PC-3 (cell line): ENCODE measurements around the gene MAGI1. TPM values are rescaled to one million over a fixed set of nuclear protein-coding genes. Genes with fewer than 3 reads are reported as not detected.

Experiments used
- ATAC-seq: fragments of 200-7000 bp; cut with Tn5 transposase; 2 replicates; pipeline ENCODE4 v1.9.1; 2020; ENCODE audit warnings: mild to moderate bottlenecking, moderate library complexity
- BruUV-seq: library from RNA; stranded (reverse); fragments of 400-500 nt; replicated peaks from 2 replicates; lab custom pipeline; 2021; lab: Mats Ljungman, UMichigan
- CTCF ChIA-PET: fragments of 300-600 bp; sonication (Branson Sonifier 250); formaldehyde crosslinking; loops from one replicate; lab custom pipeline; 2022; ENCODE audit warnings: antibody characterized with exemption; lab: Charles Lee
- POLR2A ChIA-PET: fragments of 300-600 bp; sonication (Branson Sonifier 250); formaldehyde crosslinking; loops from one replicate; lab custom pipeline; 2022; ENCODE audit warnings: antibody characterized with exemption; ENCODE audit not compliant: unreplicated experiment; lab: Charles Lee
- DNase-seq: peaks from one replicate; pipeline ENCODE4 v3.0.0-alpha.2; 2015
- H2AFZ ChIP-seq: fragments of 300-600 bp; sonication (generic); 2 replicates; pipeline ENCODE4 v1.6.0; 2016; ENCODE audit warnings: antibody characterized with exemption, low read length
- H3F3A ChIP-seq: fragments of 300-600 bp; sonication (generic); one replicate; pipeline ENCODE4 v1.6.0; 2017; ENCODE audit warnings: antibody characterized with exemption, low read length, control low read depth, mild to moderate bottlenecking; ENCODE audit not compliant: unreplicated experiment
- H3K27ac ChIP-seq: fragments of 300-600 bp; sonication (generic); 2 replicates; pipeline ENCODE4 v1.5.1; 2016; ENCODE audit warnings: mild to moderate bottlenecking, low read length
- H3K27me3 ChIP-seq: fragments of 300-600 bp; sonication (generic); 2 replicates; pipeline ENCODE4 v1.6.1; 2016; ENCODE audit warnings: low read length, mixed read lengths
- H3K36me3 ChIP-seq: fragments of 300-600 bp; sonication (generic); 2 replicates; pipeline ENCODE4 v1.6.1; 2016; ENCODE audit warnings: low read depth, mixed run types, low read length, mixed read lengths
- H3K4me1 ChIP-seq: fragments of 300-600 bp; sonication (generic); 2 replicates; pipeline ENCODE4 v1.5.1; 2016; ENCODE audit warnings: low read length; ENCODE audit not compliant: insufficient read depth
- H3K4me2 ChIP-seq: fragments of 300-600 bp; sonication (generic); 2 replicates; pipeline ENCODE4 v1.6.0; 2016; ENCODE audit warnings: low read length
- H3K4me3 ChIP-seq: fragments of 300-600 bp; sonication (generic); 2 replicates; pipeline ENCODE4 v1.5.1; 2016; ENCODE audit warnings: mild to moderate bottlenecking, low read length, mixed read lengths
- H3K79me2 ChIP-seq: fragments of 300-600 bp; sonication (generic); 2 replicates; pipeline ENCODE4 v1.6.1; 2017; ENCODE audit warnings: low read length, mixed read lengths
- H3K9ac ChIP-seq: fragments of 300-600 bp; sonication (generic); 2 replicates; pipeline ENCODE4 v1.6.0; 2016; ENCODE audit warnings: mild to moderate bottlenecking, low read length
- H3K9me2 ChIP-seq: fragments of 300-600 bp; sonication (generic); replicated peaks from 2 replicates; pipeline ENCODE4 v1.6.1; 2016; ENCODE audit warnings: mixed run types, low read length, mixed read lengths
- H3K9me3 ChIP-seq: fragments of 300-600 bp; sonication (generic); 2 replicates; pipeline ENCODE4 v1.6.1; 2016; ENCODE audit warnings: low read length, mixed read lengths
- H4K20me1 ChIP-seq: fragments of 300-600 bp; sonication (generic); 2 replicates; pipeline ENCODE4 v1.6.1; 2016; ENCODE audit warnings: low read length, mixed read lengths
- EZH2 ChIP-seq: fragments of 300-600 bp; sonication (generic); IDR thresholded peaks from one replicate; pipeline ENCODE4 v1.6.1; 2017; ENCODE audit warnings: antibody characterized with exemption, mild to moderate bottlenecking, low read length; ENCODE audit not compliant: unreplicated experiment
- EZH2phosphoT487 ChIP-seq: fragments of 300-600 bp; sonication (generic); IDR thresholded peaks from 2 replicates; pipeline ENCODE4 v1.6.1; 2018; ENCODE audit warnings: mild to moderate bottlenecking, antibody characterized with exemption, low read length, borderline replicate concordance
- intact Hi-C: fragments of 100-400 bp; cut with micrococcal nuclease; formaldehyde crosslinking; loops from 2 replicates; pipeline ENCODE4 v1.9.0; 2023
- total RNA-seq: library from RNA; depleted of rRNA; stranded (reverse); fragments of >200 nt; gene quantifications from 2 replicates; pipeline ENCODE4 v1.2.3, GENCODE V29; 2014
- TF ChIP-seq, protein P1 (sequence below): fragments of 300-600 bp; sonication (generic); conservative IDR thresholded peaks from 2 replicates; pipeline ENCODE4 v1.5.1; 2017; ENCODE audit warnings: antibody characterized with exemption, low read depth, mild to moderate bottlenecking, low read length

The MAGI1 gene
- total RNA-seq, 1 experiment from 2014 or later = 8.9 TPM

DNA sequence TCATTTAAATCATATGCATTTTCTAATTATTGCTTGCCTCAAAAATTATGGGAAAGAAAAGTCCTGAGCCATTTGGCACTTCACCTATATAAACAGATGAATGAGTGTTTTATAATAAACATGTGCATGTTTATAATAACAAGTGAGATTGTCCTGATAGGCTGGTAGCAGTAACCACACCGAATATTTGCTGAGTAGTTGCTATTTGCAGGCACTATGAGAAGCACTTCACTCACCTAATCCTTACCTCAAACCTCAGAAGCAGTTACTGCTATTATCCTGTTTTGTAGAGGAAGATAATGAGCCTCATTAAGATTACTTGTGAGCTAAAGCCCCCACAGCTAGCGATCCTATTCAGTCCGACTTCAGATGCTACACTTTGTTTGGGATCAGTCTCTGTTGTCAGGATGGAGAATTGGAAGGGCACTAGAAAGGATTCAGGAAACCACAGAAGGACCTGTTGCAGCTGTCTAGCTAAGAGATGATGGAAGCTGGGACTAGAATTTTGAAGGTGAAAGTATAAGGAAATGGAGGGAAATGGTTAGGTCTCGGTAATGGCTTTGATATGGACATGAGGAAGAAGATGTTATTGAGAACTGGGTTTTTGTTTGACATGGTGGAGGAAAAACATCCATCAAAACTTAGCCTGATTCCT lies 28.4 kb upstream of the MAGI1 start:
- CTCF ChIA-PET = no interaction called here
- H3K27ac ChIP-seq = no peak overlapping the region
- no peaks in the 10 kb centered on the region for H3K27me3 ChIP-seq
- H2AFZ ChIP-seq = no peak overlapping the region
- no peaks in the 10 kb centered on the region for H3K9me2 ChIP-seq
- BruUV-seq = no TSS peak
- no peaks in the 10 kb centered on the region for H4K20me1 ChIP-seq
- no peaks in the 10 kb centered on the region for H3F3A ChIP-seq
- TF ChIP-seq, protein P1, sequence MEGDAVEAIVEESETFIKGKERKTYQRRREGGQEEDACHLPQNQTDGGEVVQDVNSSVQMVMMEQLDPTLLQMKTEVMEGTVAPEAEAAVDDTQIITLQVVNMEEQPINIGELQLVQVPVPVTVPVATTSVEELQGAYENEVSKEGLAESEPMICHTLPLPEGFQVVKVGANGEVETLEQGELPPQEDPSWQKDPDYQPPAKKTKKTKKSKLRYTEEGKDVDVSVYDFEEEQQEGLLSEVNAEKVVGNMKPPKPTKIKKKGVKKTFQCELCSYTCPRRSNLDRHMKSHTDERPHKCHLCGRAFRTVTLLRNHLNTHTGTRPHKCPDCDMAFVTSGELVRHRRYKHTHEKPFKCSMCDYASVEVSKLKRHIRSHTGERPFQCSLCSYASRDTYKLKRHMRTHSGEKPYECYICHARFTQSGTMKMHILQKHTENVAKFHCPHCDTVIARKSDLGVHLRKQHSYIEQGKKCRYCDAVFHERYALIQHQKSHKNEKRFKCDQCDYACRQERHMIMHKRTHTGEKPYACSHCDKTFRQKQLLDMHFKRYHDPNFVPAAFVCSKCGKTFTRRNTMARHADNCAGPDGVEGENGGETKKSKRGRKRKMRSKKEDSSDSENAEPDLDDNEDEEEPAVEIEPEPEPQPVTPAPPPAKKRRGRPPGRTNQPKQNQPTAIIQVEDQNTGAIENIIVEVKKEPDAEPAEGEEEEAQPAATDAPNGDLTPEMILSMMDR = no peak
- no peak for TF ChIP-seq EZH2
- TF ChIP-seq EZH2phosphoT487 = no peak
- DNase-seq (no peak), ATAC-seq (no peak)
- H3K4me1 ChIP-seq = no peaks in the 10 kb centered on the region
- H3K4me2 ChIP-seq = no peak overlapping the region
- H3K9me3 ChIP-seq = no peaks in the 10 kb centered on the region
- intact Hi-C loops = no loop called here
- H3K36me3 ChIP-seq = no peaks in the 10 kb centered on the region
- no peak overlapping the region for H3K4me3 ChIP-seq
- H3K79me2 ChIP-seq = no peaks in the 10 kb centered on the region
- POLR2A ChIA-PET = no interaction called here
- no peak overlapping the region for H3K9ac ChIP-seq

DNA sequence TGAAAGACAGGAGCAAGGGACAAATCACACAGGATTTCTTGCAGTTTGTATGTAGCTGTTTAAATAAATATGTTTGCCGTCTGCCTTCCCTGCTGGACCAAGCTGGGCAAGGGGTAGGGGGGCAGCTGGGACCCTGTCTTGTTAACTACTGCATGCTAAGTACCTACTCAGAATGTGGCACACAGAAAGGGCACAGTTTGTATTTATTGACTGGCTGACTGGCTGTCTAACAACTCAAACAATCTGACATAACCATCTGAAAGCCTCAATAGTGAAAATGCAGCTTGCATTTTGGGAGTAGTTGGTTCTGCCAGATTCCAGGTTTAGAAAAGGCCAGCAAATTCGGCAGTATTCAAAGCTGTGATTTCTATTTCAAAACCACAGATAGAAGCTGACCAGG lies 16.6 kb upstream of the MAGI1 start:
- Histone ChIP-seq H3K4me3 (no peak overlapping the region), H3K27me3 (no peaks in the 10 kb centered on the region), H4K20me1 (no peaks in the 10 kb centered on the region), H3K4me2 (no peak overlapping the region), H3K9me3 (no peaks in the 10 kb centered on the region), H3F3A (no peaks in the 10 kb centered on the region), H3K4me1 (no peaks in the 10 kb centered on the region), H3K79me2 (no peaks in the 10 kb centered on the region), H3K27ac (no peak overlapping the region), H3K9me2 (no peaks in the 10 kb centered on the region), H3K9ac (no peak overlapping the region), H2AFZ (no peak overlapping the region), H3K36me3 (no peaks in the 10 kb centered on the region)
- ChIA-PET CTCF (no interaction called here), POLR2A (no interaction called here)
- TF ChIP-seq, protein P1 = no peak
- no peak for TF ChIP-seq EZH2phosphoT487
- no peak for TF ChIP-seq EZH2
- ATAC-seq (no peak), DNase-seq (no peak)
- intact Hi-C loops = no loop called here
- BruUV-seq = no TSS peak

DNA sequence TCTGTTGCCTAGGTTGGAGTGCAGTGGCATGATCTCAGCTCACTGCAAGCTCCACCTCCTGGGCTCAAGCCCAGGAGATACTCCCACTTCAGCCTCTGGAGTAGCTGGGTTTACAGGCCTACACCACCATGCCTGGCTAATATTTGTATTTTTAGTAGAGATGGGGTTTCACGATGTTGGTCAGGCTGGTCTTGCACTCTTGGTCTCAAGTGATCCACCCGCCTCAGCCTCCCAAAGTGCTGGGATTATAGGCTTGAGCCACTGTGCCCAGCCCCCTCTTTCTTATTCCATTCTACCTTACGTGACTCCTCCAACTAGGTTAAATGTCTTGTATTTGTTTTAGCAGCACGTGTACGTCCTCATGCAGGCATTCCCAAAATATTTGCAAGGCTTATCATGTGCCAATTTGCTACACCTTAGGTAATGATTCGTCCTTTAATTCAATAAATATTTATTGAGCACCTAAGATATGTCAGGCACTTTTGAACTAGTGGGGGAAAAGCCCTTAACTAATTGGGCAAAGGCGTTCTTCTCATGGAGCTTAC lies 14.9 kb upstream of the MAGI1 start:
- Histone ChIP-seq H3F3A (no peaks in the 10 kb centered on the region), H3K4me1 (no peaks in the 10 kb centered on the region), H3K27ac (no peak overlapping the region), H3K4me3 (no peak overlapping the region), H2AFZ (no peak overlapping the region), H3K4me2 (no peak overlapping the region), H4K20me1 (no peaks in the 10 kb centered on the region), H3K36me3 (no peaks in the 10 kb centered on the region), H3K79me2 (no peaks in the 10 kb centered on the region), H3K9me3 (no peaks in the 10 kb centered on the region), H3K27me3 (no peaks in the 10 kb centered on the region), H3K9me2 (no peaks in the 10 kb centered on the region), H3K9ac (no peak overlapping the region)
- intact Hi-C loops = no loop called here
- no peak for TF ChIP-seq EZH2phosphoT487
- TF ChIP-seq, protein P1 = no peak
- TF ChIP-seq EZH2 = no peak
- no TSS peak for BruUV-seq
- POLR2A ChIA-PET = no interaction called here
- DNase-seq (no peak), ATAC-seq (no peak)
- CTCF ChIA-PET = no interaction called here
